Neural cell (in vitro differentiated cells): ENCODE data around the gene HIF1AN. TPM values are rescaled to one million over a fixed set of nuclear protein-coding genes. Genes with fewer than 3 reads are reported as not detected.

Experiments used
- H2AFZ ChIP-seq: fragments of 200-600, 300-800 bp; sonication (generic), shearing (Covaris generic); 2 replicates; pipeline ENCODE4 v1.6.0; 2014; ENCODE audit warnings: low read depth, mild to moderate bottlenecking, antibody characterized with exemption, low read length, moderate library complexity
- H3F3A ChIP-seq: fragments of 200-600 bp; shearing (Covaris generic); 2 replicates; pipeline ENCODE4 v1.6.1; 2016; ENCODE audit warnings: mild to moderate bottlenecking, moderate library complexity, mixed read lengths, antibody characterized with exemption, low read length; ENCODE audit not compliant: insufficient read depth, poor library complexity, severe bottlenecking
- H3K27ac ChIP-seq: fragments of 200-600, 300-800 bp; sonication (generic), shearing (Covaris generic); 2 replicates; pipeline ENCODE4 v1.5.1; 2014; ENCODE audit warnings: mild to moderate bottlenecking, low read length, moderate library complexity
- H3K27me3 ChIP-seq: fragments of 300-800, 200-600 bp; sonication (generic), shearing (Covaris generic); 2 replicates; pipeline ENCODE4 v1.6.0; 2014; ENCODE audit warnings: mild to moderate bottlenecking, low read depth, low read length, moderate library complexity; ENCODE audit not compliant: insufficient read depth
- H3K36me3 ChIP-seq: fragments of 300-800, 200-600 bp; sonication (generic), shearing (Covaris generic); 2 replicates; pipeline ENCODE4 v1.5.1; 2014; ENCODE audit warnings: mild to moderate bottlenecking, antibody characterized with exemption, low read length, moderate library complexity; ENCODE audit not compliant: insufficient read depth
- H3K4me2 ChIP-seq: fragments of 300-800, 200-600 bp; sonication (generic), shearing (Covaris generic); 2 replicates; pipeline ENCODE4 v1.6.0; 2014; ENCODE audit warnings: mild to moderate bottlenecking, low read length
- H3K4me3 ChIP-seq: fragments of 300-800, 200-600 bp; sonication (generic), shearing (Covaris generic); 2 replicates; pipeline ENCODE4 v1.5.1; 2014; ENCODE audit warnings: mild to moderate bottlenecking, low read length, moderate library complexity
- H3K79me2 ChIP-seq: fragments of 200-600 bp; shearing (Covaris generic); replicated peaks from 2 replicates; pipeline ENCODE4 v1.6.0; 2014; ENCODE audit warnings: mild to moderate bottlenecking, low read length, moderate library complexity; ENCODE audit not compliant: insufficient read depth
- H3K9ac ChIP-seq: fragments of 300-800, 200-600 bp; sonication (generic), shearing (Covaris generic); 2 replicates; pipeline ENCODE4 v1.6.1; 2016; ENCODE audit warnings: mild to moderate bottlenecking, low read length, mixed read lengths
- H3K9me2 ChIP-seq: fragments of 200-600 bp; shearing (Covaris generic); 2 replicates; pipeline ENCODE4 v1.6.1; 2016; ENCODE audit warnings: mild to moderate bottlenecking, low read length, mixed read lengths; ENCODE audit not compliant: insufficient read depth
- H3K9me3 ChIP-seq: fragments of 200-600, 300-800 bp; sonication (generic), shearing (Covaris generic); 2 replicates; pipeline ENCODE4 v1.6.1; 2016; ENCODE audit warnings: mild to moderate bottlenecking, mixed run types, low read length, moderate library complexity, mixed read lengths
- H4K20me1 ChIP-seq: fragments of 200-600 bp; shearing (Covaris generic); 2 replicates; pipeline ENCODE4 v1.6.1; 2016; ENCODE audit warnings: mild to moderate bottlenecking, mixed run types; ENCODE audit not compliant: insufficient read depth
- EP300 ChIP-seq: fragments of 450-650 bp; conservative IDR thresholded peaks from 2 replicates; pipeline ENCODE4 v1.6.1; 2014; ENCODE audit warnings: antibody characterized with exemption, mild to moderate bottlenecking, moderate library complexity; ENCODE audit not compliant: poor library complexity, severe bottlenecking
- EZH2 ChIP-seq: fragments of 200-600, 300-800 bp; shearing (Covaris generic), sonication (generic); IDR thresholded peaks from 2 replicates; pipeline ENCODE4 v1.6.1; 2014; ENCODE audit warnings: antibody characterized with exemption, low read length, borderline replicate concordance, mild to moderate bottlenecking; ENCODE audit not compliant: insufficient read depth, poor library complexity, severe bottlenecking
- MXI1 ChIP-seq: fragments of 450-650 bp; conservative IDR thresholded peaks from 2 replicates; pipeline ENCODE4 v1.6.1; 2014; ENCODE audit warnings: antibody characterized with exemption, mild to moderate bottlenecking; ENCODE audit not compliant: poor library complexity, severe bottlenecking
- POLR2AphosphoS5 ChIP-seq: IDR thresholded peaks from 2 replicates; pipeline ENCODE4 v1.6.1; 2012
- RAD21 ChIP-seq: fragments of 450-650 bp; conservative IDR thresholded peaks from 2 replicates; pipeline ENCODE4 v1.6.1; 2014; ENCODE audit warnings: antibody characterized with exemption, mild to moderate bottlenecking, moderate library complexity
- SMC3 ChIP-seq: fragments of 450-650 bp; conservative IDR thresholded peaks from 2 replicates; pipeline ENCODE4 v1.6.1; 2014; ENCODE audit warnings: antibody characterized with exemption, mild to moderate bottlenecking, moderate library complexity; ENCODE audit not compliant: poor library complexity
- TAF1 ChIP-seq: IDR thresholded peaks from 2 replicates; pipeline ENCODE4 v1.6.1; 2012; ENCODE audit warnings: low read depth
- polyA plus RNA-seq: library from polyadenylated mRNA; depleted of rRNA; stranded (reverse); fragments of >200 nt; gene quantifications from 2 replicates; pipeline ENCODE4 v1.2.3, GENCODE V29; 2014
- TF ChIP-seq, protein P1 (sequence below): IDR thresholded peaks from 2 replicates; pipeline ENCODE4 v1.6.1; 2012; ENCODE audit warnings: borderline replicate concordance
- TF ChIP-seq, protein P2 (sequence below): fragments of 450-650 bp; IDR thresholded peaks from 2 replicates; pipeline ENCODE4 v1.5.1; 2014; ENCODE audit warnings: antibody characterized with exemption, mild to moderate bottlenecking, moderate library complexity; ENCODE audit not compliant: poor library complexity, severe bottlenecking

The HIF1AN gene
- polyA plus RNA-seq, 1 donor from 2014 or later = 16.1 TPM

DNA sequence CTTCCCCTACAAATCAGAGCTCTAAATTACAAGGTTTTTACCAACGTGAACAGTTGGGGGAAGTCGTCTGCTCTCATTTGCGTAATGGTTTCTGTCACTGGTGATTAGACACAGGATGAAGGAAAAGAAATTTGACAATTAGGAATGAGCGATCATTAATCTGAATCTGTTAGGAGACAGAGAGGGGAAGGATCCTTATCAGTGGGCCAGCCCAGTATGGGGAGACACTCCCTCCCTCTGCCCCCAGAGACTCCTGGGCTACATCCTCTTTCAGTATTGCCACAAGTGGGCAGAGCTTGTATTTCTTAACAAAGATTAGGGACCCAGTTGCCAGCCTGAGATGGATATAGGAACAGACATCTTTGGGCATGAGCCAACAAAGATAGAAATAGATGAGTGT lies 15.5 kb downstream of the HIF1AN start:
- TF ChIP-seq RAD21 = no peak
- no peak for TF ChIP-seq TAF1
- no peak for TF ChIP-seq SMC3
- TF ChIP-seq MXI1 = no peak
- no peak for TF ChIP-seq POLR2AphosphoS5
- Histone ChIP-seq H3K9me3 (no peaks in the 10 kb centered on the region), H3K4me3 (no peak overlapping the region), H3K79me2 (no peaks in the 10 kb centered on the region), H3K27ac (no peak overlapping the region), H3K27me3 (no peaks in the 10 kb centered on the region), H3F3A (no peaks in the 10 kb centered on the region), H3K4me2 (no peak overlapping the region), H2AFZ (no peak overlapping the region), H3K36me3 (no peaks in the 10 kb centered on the region), H4K20me1 (no peaks in the 10 kb centered on the region), H3K9ac (no peak overlapping the region), H3K9me2 (no peaks in the 10 kb centered on the region)

DNA sequence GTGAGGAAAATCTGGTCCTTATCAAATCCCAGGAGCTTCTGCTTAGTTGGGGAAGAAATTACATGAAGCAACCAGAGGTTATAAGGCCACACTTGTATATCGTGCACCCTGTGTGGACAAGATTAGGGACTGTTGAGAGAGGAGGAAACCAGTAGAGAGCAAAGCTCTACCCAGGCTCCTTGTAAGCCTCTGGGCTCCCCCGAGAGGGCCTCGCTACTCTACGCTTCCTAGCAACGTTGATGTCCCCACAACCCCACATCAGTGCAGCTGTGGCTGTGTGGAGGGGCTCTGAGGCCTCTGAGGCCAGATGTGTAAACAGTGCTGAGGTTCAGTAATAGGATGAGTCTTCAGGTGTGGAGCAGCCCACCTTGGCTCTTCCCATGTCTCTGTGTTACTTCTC lies 16.0 kb downstream of the HIF1AN start:
- Histone ChIP-seq H3K79me2 (no peaks in the 10 kb centered on the region), H3K9me3 (no peaks in the 10 kb centered on the region), H3K9ac (no peak overlapping the region), H3K9me2 (no peaks in the 10 kb centered on the region), H3K4me2 (no peak overlapping the region), H4K20me1 (no peaks in the 10 kb centered on the region), H3K4me3 (no peak overlapping the region), H3K27ac (no peak overlapping the region), H3F3A (no peaks in the 10 kb centered on the region), H3K27me3 (no peaks in the 10 kb centered on the region), H3K36me3 (no peaks in the 10 kb centered on the region), H2AFZ (no peak overlapping the region)
- TF ChIP-seq, protein P1, sequence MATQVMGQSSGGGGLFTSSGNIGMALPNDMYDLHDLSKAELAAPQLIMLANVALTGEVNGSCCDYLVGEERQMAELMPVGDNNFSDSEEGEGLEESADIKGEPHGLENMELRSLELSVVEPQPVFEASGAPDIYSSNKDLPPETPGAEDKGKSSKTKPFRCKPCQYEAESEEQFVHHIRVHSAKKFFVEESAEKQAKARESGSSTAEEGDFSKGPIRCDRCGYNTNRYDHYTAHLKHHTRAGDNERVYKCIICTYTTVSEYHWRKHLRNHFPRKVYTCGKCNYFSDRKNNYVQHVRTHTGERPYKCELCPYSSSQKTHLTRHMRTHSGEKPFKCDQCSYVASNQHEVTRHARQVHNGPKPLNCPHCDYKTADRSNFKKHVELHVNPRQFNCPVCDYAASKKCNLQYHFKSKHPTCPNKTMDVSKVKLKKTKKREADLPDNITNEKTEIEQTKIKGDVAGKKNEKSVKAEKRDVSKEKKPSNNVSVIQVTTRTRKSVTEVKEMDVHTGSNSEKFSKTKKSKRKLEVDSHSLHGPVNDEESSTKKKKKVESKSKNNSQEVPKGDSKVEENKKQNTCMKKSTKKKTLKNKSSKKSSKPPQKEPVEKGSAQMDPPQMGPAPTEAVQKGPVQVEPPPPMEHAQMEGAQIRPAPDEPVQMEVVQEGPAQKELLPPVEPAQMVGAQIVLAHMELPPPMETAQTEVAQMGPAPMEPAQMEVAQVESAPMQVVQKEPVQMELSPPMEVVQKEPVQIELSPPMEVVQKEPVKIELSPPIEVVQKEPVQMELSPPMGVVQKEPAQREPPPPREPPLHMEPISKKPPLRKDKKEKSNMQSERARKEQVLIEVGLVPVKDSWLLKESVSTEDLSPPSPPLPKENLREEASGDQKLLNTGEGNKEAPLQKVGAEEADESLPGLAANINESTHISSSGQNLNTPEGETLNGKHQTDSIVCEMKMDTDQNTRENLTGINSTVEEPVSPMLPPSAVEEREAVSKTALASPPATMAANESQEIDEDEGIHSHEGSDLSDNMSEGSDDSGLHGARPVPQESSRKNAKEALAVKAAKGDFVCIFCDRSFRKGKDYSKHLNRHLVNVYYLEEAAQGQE = no peak
- TF ChIP-seq EP300 (no peak), TAF1 (no peak), EZH2 (no peak), RAD21 (no peak), SMC3 (no peak), POLR2AphosphoS5 (no peak)
- TF ChIP-seq, protein P2, sequence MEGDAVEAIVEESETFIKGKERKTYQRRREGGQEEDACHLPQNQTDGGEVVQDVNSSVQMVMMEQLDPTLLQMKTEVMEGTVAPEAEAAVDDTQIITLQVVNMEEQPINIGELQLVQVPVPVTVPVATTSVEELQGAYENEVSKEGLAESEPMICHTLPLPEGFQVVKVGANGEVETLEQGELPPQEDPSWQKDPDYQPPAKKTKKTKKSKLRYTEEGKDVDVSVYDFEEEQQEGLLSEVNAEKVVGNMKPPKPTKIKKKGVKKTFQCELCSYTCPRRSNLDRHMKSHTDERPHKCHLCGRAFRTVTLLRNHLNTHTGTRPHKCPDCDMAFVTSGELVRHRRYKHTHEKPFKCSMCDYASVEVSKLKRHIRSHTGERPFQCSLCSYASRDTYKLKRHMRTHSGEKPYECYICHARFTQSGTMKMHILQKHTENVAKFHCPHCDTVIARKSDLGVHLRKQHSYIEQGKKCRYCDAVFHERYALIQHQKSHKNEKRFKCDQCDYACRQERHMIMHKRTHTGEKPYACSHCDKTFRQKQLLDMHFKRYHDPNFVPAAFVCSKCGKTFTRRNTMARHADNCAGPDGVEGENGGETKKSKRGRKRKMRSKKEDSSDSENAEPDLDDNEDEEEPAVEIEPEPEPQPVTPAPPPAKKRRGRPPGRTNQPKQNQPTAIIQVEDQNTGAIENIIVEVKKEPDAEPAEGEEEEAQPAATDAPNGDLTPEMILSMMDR = no peak

DNA sequence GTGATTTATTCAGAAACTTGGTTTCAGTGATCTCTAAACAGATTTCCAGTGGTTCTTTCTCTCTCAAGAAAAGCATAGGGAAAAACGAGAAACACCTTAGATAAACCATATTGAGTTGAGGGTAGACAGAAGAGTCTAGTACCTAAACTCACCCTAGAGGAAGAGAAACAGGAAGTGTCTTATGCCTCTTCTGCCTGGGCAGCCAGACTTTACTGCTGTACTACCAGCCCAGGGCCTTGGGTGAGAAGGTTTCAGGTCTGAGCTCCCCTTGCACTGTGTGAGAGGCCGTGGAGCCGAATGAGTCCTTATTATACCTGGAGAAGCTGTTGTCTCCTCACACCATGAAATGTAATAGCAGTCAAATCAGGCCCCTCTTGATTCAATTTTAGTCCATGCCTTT lies 18.2 kb downstream of the HIF1AN start:
- Histone ChIP-seq H3K4me2 (no peak overlapping the region), H3K79me2 (no peaks in the 10 kb centered on the region), H3K27ac (no peak overlapping the region), H3K27me3 (no peaks in the 10 kb centered on the region), H2AFZ (no peak overlapping the region), H3F3A (no peaks in the 10 kb centered on the region), H3K9ac (no peak overlapping the region), H3K36me3 (no peaks in the 10 kb centered on the region), H3K9me3 (no peaks in the 10 kb centered on the region), H3K9me2 (no peaks in the 10 kb centered on the region), H4K20me1 (no peaks in the 10 kb centered on the region), H3K4me3 (no peak overlapping the region)
- TF ChIP-seq TAF1 (no peak), RAD21 (no peak), MXI1 (no peak), POLR2AphosphoS5 (no peak), EP300 (no peak), SMC3 (no peak), EZH2 (no peak)
- TF ChIP-seq, protein P2 = no peak
- TF ChIP-seq, protein P1 = no peak
